ENCODE data around the gene KLF11.

DNA sequence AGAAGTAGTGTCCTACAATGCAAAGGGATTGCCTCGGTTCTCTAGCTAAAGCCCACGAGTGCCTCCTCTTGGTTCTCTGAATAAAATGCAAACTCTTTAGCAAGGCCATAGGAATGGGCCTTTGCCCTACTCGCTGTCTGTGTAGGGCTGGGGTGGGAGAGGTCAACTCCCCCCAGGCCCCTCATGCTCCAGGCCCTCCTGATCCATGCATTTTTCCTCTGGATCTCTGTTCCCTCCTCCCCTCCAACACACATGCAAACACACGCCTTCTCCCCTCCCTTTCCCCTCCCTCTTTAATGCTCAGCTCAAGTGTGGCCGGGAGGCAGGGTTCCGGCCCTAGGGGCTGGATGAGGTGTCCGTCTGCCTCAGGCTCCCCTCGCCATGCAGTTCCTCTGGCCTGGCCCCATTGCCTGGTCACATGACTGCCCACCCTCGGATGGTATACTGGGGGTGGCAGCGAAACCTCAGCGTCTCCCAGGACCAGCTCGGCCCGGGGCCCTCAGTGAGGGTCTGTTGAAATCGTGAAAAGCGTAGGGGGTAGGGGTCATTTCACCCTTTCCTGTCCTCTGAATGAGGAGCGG lies 14.9 kb upstream of the KLF11 start:
- no peak for TF ChIP-seq EZH2 (IDR thresholded peaks at IDR 0.05; ENCODE audit: borderline replicate concordance, insufficient read depth, low read length, poor library complexity, severe bottlenecking)
- TF ChIP-seq, protein P1, sequence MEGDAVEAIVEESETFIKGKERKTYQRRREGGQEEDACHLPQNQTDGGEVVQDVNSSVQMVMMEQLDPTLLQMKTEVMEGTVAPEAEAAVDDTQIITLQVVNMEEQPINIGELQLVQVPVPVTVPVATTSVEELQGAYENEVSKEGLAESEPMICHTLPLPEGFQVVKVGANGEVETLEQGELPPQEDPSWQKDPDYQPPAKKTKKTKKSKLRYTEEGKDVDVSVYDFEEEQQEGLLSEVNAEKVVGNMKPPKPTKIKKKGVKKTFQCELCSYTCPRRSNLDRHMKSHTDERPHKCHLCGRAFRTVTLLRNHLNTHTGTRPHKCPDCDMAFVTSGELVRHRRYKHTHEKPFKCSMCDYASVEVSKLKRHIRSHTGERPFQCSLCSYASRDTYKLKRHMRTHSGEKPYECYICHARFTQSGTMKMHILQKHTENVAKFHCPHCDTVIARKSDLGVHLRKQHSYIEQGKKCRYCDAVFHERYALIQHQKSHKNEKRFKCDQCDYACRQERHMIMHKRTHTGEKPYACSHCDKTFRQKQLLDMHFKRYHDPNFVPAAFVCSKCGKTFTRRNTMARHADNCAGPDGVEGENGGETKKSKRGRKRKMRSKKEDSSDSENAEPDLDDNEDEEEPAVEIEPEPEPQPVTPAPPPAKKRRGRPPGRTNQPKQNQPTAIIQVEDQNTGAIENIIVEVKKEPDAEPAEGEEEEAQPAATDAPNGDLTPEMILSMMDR (IDR thresholded peaks at IDR 0.05; ENCODE audit: poor library complexity, severe bottlenecking), result no peak
- TF ChIP-seq POLR2AphosphoS5 (IDR thresholded peaks at IDR 0.05), result no peak
- TF ChIP-seq, protein P2, sequence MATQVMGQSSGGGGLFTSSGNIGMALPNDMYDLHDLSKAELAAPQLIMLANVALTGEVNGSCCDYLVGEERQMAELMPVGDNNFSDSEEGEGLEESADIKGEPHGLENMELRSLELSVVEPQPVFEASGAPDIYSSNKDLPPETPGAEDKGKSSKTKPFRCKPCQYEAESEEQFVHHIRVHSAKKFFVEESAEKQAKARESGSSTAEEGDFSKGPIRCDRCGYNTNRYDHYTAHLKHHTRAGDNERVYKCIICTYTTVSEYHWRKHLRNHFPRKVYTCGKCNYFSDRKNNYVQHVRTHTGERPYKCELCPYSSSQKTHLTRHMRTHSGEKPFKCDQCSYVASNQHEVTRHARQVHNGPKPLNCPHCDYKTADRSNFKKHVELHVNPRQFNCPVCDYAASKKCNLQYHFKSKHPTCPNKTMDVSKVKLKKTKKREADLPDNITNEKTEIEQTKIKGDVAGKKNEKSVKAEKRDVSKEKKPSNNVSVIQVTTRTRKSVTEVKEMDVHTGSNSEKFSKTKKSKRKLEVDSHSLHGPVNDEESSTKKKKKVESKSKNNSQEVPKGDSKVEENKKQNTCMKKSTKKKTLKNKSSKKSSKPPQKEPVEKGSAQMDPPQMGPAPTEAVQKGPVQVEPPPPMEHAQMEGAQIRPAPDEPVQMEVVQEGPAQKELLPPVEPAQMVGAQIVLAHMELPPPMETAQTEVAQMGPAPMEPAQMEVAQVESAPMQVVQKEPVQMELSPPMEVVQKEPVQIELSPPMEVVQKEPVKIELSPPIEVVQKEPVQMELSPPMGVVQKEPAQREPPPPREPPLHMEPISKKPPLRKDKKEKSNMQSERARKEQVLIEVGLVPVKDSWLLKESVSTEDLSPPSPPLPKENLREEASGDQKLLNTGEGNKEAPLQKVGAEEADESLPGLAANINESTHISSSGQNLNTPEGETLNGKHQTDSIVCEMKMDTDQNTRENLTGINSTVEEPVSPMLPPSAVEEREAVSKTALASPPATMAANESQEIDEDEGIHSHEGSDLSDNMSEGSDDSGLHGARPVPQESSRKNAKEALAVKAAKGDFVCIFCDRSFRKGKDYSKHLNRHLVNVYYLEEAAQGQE (IDR thresholded peaks at IDR 0.05; ENCODE audit: borderline replicate concordance), result no peak
- no peak for TF ChIP-seq EP300 (conservative IDR thresholded peaks at IDR 0.05; ENCODE audit: poor library complexity, severe bottlenecking)
- TF ChIP-seq MXI1 (conservative IDR thresholded peaks at IDR 0.05; ENCODE audit: poor library complexity, severe bottlenecking), result no peak
- TF ChIP-seq SMC3 (conservative IDR thresholded peaks at IDR 0.05; ENCODE audit: poor library complexity), result no peak
- no peak for TF ChIP-seq TAF1 (IDR thresholded peaks at IDR 0.05; ENCODE audit: low read depth)
- TF ChIP-seq RAD21 (conservative IDR thresholded peaks at IDR 0.05), result no peak
